Measurements from ENCODE around the gene ZNF398.
"Not testable (repeated sequence)": the region's sequence is repeated elsewhere in the genome, so short reads cannot be mapped to it uniquely, and the experiment has no call there.

The ZNF398 gene

DNA sequence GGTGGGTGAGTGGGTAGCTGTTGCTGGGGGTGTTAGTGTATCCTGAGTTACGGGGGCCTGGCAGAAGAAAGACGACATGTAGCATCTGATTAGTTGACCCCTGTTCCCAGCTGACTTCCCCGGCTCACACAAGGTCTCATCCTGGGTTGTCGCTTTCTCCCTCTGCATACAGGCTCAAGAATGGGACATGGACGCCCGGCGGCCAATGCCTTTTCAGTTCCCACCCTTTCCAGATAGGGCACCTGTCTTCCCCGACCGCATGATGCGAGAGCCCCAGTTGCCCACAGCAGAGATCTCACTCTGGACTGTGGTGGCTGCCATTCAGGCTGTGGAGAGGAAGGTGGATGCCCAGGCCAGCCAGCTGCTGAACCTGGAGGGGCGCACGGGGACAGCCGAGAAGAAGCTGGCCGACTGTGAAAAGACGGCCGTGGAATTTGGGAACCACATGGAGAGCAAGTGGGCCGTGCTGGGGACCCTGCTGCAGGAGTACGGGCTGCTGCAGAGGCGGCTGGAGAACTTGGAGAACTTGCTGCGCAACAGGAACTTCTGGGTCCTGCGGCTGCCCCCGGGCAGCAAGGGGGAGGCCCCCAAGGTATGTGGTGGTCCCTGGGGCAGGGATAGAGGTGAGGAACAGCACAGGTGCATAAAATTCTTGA is 51.0 kb downstream of the ZNF398 start:
- DNase-seq = no peak

DNA sequence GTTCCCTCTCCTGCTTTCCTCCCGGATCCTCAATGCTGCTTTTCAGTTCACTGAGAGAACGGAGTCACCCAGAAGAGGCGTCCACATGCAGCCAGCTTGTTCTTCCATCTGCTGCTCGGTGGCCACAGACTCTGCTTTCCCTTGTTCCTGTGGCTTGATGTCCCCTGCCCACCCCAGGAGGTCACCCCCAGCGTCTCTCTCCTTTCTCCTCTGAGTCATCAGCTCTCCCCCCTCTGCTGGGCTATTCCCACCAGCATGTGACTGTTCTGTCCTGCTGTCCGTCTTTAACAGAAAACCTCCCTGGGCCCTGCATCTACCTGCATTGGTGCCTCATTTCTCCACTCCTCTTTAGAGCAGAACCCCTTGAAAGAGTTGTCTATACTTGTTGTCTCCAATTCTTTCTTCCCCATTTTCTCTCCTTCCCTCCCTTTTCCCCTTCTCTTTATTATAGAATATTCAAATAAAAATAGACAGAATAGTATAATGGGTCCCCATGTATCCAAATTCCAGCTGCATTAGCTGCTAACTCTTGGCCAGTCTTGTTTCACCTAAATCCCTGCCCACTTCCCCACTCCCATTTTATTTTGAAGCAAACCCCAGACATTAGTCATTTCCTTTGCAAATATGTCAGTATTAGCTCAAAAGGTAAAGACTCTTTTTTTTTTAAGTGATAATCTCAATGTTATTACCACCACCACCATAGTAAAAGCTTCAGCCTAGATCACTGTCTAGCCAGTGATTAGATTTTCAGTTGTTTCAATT is 52.2 kb downstream of the ZNF398 start:
- no peak for DNase-seq

- peak in 1 of 2 donors; percentile 25 for DNase-seq
Observed at GRCh38 chr7:149202831-149203231, 55.6 kb downstream of the ZNF398 start.

DNA sequence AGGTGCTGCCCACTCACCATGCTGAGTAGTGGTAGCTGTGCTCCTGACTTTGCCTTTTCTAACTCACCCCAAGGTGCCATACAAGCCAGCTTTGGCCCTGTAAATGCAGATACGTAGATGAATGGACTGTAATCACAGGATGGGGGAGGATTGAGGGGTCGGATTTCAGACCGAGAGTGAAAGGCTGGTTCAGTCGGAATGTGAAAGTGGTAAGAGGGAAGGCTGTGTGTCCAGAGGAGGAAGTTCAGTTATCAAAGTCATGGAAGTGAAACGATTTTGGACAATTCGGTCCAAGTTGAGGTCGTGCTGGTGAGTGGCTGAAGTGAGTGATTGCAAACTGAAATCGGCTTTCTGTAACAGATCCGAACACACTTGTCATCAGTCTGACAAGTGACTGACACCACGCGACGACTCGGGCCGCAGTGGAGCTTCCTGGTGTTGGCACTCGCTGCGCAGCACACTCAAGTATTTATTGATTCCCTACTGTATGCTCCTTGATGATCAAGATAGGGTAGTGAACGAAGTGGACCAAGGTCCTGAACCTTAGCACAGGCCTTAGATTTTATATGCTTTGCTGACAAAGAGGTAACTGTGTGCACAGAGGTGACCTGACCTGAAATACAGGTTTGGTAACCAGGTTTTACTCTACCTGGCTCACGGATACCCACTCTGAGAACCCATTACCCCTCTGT is 58.6 kb downstream of the ZNF398 start:
- DNase-seq = no peak

DNA sequence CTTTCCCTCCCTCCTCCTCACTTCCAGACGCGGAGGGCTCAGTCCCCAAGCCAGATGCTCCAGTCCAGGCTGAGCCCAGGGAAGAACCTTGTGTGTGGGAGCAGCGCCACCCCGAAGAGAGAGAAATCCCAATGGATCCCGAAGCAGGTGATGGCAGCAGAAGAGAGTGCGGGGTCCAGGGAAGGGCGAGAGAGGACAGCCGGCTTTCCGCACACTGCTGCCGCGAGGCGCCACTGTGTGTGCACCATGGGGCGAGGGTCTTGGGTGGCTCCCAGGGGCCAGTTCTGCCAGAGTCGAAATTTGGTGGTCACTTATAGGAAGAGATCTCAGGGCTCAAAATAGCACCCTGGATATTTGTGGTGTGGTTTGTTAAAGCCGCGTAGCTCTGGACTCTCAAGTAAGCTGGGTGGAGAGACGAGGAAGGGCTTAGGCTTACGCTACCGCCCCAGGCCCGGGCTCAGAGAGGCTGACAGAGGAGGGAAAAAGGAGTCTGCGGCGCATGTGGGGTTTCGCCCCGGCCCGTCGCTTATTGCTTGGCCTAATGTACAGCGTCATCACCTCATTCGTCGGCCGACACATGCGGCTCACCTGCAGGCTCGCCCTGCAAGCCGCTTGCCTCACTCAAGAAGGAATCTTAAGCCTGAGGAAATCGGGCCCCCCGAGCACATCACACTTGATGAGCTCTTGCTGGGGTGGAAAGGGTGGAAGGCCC is 60.2 kb downstream of the ZNF398 start:
- DNase-seq = no peak

DNA sequence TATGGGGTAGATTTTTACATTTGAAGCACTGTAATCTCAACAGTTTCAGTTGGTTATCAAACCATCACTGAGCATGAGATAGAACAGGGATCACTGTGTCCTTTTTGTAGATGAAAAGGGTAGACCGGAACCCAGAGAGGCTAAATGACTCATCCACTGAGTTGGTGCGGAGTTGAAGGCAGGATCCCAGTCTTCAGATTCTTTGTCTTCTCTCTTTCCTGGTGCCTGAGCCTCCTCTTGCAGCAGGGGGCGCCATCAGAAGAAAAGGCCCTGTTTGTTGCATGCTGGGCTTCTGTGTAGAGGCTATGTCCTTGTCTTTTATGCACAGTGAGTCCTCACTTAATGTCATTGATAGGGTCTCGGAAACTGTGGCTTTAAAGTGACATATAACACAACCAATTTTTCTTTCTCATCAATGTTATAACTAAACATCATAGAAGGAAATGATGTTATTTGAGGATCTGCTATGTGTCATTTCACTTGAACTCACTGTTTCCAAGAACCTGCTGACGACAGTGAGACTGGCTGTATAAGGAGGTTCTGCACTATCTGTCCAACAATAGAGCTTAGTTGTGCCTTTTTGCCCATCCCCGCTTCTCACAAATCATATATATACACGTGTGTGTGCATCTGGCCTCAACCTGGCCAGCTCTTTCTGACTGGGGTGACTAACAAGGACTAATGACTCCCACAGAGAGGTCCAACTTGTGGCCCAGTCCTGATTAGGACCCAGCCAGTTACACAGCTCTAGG is 62.4 kb downstream of the ZNF398 start:
- DNase-seq = peak; percentile 85 to 87

DNA sequence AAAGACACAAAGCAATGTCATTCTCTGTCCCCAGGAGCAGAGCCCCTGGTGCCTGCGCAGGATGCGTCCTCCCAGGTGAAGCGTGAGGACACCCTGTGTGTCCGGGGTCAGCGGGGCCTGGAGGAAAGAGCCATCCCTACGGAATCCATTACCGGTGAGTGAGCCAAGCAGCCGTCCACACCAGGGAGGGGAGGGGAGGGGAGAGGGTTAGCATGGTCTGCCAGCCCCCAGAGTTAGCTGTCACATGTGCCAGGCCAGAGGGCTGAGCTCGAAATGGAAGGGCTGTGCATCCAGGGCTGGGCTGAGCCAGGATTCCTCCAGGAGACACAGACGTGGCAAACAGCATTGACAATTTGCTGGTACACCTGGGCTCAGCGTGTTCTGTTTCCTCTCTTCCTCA is 63.3 kb downstream of the ZNF398 start:
- no peak for DNase-seq

GRCh38 chr7:149214020-149214720 is 66.9 kb downstream of the ZNF398 start:
- no peak for DNase-seq

- no peak for DNase-seq
Observed at GRCh38 chr7:149216402-149216801, 69.1 kb downstream of the ZNF398 start.

- DNase-seq = no peak
Observed at GRCh38 chr7:149217570-149217969, 70.3 kb downstream of the ZNF398 start.

DNA sequence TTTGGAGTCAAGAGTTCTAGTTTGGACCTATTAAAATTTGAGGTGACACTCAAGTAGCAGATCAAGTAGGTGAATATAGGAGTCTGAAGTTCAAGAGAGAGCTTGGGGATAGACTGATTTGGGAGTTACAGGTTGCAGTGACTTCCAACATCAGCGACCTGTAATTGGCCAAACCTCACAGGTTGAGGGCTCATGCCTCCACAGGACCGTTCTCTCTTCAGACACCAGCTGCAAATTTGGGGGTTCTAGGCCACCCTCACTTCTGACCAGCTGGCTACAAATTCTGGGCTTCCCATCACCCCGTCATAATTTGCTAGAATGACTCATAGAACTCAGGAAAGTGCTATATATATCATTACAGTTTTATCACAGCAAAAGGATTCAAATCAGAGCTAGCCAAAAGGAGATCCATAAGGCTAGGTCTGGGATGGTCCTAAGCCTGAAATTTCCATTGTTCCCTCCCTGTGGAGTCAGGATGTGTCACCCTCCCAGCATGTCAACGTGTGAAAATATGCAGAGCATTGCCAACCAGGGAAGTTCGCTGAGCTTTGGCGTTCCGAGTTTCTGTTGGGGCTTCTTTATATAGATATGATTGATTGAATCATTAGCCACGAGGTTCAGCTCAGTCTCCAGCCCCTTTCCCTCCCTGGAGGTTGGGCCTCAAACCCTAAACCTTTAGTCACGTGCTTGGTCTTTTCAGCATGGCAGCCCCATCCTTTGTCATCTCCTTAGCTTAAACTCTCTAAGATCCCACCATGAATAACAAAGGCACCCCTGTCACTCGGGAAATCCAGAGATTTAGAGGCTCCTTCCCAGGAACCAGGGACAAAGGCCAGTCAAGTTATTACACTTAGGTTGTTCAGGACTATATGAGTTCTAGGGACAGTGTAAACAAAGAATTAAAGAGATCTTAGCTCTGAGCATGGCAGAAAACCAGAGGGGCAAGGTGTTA is 71.5 kb downstream of the ZNF398 start:
- no peak for DNase-seq

GRCh38 chr7:149220534-149220933 is 73.3 kb downstream of the ZNF398 start:
- no peak for DNase-seq

DNA sequence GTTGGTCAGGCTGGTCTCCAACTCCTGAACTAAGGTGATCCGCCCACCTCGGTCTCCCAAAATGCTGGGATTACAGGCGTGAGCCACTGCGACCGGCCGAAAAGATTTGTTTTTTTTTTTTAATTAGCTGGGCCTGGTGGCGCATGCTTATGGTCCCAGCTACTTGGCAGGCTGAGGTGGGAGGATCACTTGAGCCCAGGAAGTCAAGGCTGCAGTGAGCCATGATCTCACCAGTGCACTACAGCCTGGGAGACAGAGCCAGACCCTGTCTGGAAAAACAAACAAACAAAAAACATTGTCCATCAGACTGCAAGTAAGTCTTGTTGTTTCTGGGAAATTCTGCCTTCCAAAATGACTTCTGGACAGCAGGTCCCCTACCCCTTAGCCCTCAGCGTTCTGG is 75.9 kb downstream of the ZNF398 start:
- no peak for DNase-seq

GRCh38 chr7:149223761-149224160 is 76.5 kb downstream of the ZNF398 start:
- DNase-seq = no peak

DNA sequence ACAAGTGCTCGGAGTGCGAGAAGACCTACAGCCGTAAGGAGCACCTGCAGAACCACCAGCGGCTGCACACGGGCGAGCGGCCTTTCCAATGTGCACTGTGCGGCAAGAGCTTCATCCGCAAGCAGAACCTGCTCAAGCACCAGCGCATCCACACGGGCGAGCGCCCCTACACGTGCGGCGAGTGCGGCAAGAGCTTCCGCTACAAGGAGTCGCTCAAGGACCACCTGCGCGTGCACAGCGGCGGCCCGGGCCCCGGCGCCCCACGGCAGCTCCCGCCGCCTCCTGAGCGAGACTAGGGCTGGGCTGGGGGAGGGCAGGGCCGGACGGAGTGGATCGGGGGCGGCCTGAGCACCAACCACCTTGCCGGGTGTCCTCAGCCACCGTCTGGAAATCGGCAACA is 77.1 kb downstream of the ZNF398 start:
- no peak for DNase-seq

- DNase-seq = no peak
Observed at GRCh38 chr7:149225106-149225505, 77.9 kb downstream of the ZNF398 start.

DNA sequence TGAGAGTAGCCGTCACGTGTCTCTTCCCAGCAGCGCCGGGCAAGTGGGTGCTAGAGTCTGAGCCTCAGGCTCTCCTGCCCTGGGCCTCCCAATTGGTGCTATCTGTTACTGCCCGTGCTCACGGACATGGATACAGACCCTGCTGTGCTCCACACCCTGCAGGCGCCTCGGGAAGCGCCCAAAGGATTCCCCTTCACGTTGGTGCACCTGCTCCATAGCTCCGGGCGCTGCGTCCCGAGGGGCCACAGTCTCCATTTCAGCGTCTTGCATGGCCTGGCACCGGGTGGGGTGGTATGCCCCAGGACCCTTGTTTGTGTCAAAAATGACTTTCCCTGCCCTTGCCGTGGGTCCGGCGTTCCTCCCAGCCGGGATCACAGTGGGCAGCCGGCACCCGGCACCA is 78.4 kb downstream of the ZNF398 start:
- DNase-seq = no peak

- DNase-seq = not testable (repeated sequence)
Observed at GRCh38 chr7:149226366-149226765, 79.1 kb downstream of the ZNF398 start.

DNA sequence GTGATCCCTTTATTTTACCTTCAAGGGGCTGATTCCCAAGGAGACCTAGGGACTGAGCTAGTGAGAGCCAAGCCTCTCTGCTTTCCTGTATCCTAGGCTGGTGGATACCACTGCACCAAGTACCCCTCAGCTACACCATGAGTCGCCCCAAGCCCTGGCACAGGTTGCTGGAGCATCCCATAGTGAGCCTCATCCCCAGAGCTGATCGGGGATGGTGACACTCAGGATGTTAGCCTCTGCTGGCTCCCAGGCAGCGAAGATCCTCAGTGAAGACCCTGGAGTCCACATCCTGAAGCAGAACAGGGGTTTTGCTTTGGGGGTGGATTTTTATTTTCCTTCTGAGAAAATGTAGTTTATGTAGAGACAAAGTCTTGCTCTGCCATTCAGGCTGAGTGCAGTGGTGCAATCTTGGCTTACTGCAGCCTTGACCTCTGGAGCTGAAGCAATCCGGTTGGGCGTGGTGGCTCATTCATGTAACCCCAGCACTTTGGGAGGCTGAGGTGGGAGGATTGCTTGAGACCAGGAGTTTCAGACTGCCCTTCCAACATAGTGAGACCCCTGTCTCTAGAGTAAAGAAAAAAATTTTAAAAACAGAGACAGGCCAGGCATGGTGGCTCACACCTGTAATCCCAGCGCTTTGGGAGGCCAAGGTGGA is 79.7 kb downstream of the ZNF398 start:
- DNase-seq = no peak

GRCh38 chr7:149228831-149229471 is 81.7 kb downstream of the ZNF398 start:
- no peak for DNase-seq

Data from stimulated activated CD4-positive, alpha-beta T cell treated with anti-CD3 and anti-CD28 coated beads, Interleukin-2, amount 100 ng/mL, for 48 hours (primary cell).